Coronary artery (tissue), 2 donors: Measurements from ENCODE around the gene IGF2.

Source experiments
- DNase-seq: peaks from one replicate; pipeline ENCODE4 v3.0.0-alpha.2; 2017; ENCODE audit warnings: low spot score
- H3K27ac ChIP-seq, 2 donors: fragments of 200-600 bp; sonication (generic); one replicate each; pipeline ENCODE4 v1.5.1; 2016 to 2019
- H3K4me3 ChIP-seq: fragments of 200-600 bp; sonication (generic); 2 replicates; pipeline ENCODE4 v1.5.1; 2016; ENCODE audit warnings: mild to moderate bottlenecking, moderate library complexity
- TF ChIP-seq, protein P1 (sequence below): fragments of 200-600 bp; sonication (generic); IDR thresholded peaks from one replicate; pipeline ENCODE4 v1.5.1; 2019; ENCODE audit warnings: antibody characterized with exemption

IGF2 gene

DNA sequence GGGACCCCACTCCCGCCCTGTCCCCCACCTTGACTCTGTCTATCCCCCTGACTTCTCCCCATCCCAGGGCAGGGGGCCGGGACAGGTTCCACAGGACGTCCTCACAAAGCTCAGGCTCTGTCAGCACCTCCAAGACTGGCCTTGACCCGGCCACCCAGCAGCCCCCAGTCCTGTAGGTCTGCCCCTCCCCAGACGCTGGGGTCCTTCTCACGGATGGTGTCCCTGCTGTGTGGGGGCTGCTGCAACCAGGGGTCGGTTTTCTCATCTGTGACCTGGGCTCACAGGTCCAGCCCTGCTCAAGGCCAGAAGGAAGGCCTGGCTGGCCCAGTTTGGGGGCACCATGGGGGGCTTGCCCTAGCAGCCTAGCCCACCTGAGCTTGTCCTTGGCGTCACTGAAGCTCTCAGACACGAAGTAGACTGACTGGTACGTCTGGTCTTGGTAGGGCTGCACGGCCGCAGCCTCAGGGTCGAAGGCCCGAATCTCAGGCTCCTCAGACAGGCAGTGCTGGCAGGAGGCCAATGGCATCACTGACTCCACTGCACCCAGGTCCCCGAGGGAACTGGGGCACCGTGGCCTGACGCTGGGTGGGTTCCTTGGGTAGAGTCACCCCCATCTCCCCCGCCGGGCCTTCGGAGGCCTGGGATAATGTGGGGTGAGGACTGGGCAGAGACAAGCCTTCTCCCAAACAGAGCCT, 25.8 kb upstream of the IGF2 start:
- no peak for DNase-seq
- no peak overlapping the region for H3K27ac ChIP-seq
- TF ChIP-seq, protein P1, sequence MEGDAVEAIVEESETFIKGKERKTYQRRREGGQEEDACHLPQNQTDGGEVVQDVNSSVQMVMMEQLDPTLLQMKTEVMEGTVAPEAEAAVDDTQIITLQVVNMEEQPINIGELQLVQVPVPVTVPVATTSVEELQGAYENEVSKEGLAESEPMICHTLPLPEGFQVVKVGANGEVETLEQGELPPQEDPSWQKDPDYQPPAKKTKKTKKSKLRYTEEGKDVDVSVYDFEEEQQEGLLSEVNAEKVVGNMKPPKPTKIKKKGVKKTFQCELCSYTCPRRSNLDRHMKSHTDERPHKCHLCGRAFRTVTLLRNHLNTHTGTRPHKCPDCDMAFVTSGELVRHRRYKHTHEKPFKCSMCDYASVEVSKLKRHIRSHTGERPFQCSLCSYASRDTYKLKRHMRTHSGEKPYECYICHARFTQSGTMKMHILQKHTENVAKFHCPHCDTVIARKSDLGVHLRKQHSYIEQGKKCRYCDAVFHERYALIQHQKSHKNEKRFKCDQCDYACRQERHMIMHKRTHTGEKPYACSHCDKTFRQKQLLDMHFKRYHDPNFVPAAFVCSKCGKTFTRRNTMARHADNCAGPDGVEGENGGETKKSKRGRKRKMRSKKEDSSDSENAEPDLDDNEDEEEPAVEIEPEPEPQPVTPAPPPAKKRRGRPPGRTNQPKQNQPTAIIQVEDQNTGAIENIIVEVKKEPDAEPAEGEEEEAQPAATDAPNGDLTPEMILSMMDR, result no peak
- H3K4me3 ChIP-seq, result no peak overlapping the region

DNA sequence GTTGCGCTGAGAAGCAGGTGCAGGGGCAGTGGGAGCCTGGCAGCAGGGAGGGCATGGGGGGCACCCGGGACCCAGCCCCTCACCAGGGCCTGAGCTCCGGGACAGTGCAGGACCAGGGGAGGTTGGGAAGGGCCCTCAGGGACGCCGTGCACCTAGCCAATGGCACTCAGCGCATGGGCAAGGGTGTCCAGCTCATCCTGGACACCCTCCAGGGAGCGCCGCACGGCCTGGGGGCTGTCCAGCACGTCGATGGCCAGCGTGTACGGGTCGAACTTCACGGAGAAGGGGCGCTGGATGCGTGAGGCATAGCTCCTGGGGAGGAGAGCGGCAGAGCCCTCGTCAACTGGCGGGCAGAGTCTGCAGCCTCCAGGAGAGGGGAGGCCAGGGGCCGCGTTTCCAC, 24.9 kb upstream of the IGF2 start:
- no peak for DNase-seq
- TF ChIP-seq, protein P1, result no peak
- H3K27ac ChIP-seq, result no peak overlapping the region
- no peak overlapping the region for H3K4me3 ChIP-seq

DNA sequence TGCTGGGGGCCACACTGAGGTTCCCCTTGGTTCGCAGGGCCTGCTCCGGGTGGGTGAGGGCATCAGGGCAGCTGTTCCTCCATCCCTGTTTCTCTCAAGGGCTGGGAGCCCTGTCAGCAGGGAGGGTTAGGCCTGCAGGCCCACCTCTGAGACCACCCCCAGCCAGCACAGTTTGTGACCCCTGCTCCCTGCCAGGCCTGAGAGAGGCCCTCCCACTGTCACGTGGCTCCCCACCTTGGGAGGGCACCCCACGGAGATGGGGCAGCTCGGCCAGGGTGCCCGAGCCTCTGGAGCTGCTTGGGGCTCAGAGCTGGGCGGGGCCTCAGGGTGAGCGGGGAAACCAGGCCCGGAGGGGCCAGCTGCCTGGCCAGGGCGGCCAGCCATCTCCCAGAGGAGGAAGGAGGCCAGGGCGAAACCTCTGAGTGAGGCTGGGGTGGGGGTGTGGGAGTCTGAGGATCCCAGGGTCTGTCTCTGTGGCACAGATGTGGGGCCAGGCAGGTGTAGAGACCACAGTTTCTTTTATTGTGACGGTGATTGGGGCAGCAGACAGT, 24.3 kb upstream of the IGF2 start:
- TF ChIP-seq, protein P1, result no peak
- DNase-seq, result no peak
- Histone ChIP-seq H3K4me3 (no peak overlapping the region), H3K27ac (no peak overlapping the region)

DNA sequence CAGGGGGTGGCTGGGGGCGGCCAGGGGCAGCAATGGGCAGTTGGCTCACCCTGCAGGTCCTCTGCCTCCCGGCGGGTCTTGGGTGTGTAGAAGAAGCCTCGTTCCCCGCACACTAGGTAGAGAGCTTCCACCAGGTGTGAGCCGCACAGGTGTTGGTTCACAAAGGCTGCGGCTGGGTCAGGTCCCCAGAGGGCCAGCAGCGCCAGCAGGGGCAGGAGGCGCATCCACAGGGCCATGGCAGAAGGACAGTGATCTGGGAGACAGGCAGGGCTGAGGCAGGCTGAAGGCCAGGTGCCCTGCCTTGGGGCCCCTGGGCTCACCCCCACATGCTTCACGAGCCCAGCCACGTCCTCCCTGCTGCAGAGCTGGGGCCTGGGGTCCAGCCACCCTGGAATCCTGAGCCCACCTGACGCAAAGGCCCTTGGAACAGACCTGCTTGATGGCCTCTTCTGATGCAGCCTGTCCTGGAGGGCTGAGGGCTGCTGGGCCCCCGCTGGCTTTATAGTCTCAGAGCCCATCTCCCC, 21.6 kb upstream of the IGF2 start, which contains the start of gene INS:
TSS of gene INS (minus strand) at position 474 of the 524 bp plus-strand sequence. CDS start at position 236, 238 bp downstream.
- H3K27ac ChIP-seq, result no peak within 1 kb of the TSS
- TF ChIP-seq, protein P1, result no peak
- DNase-seq, result no peak
- H3K4me3 ChIP-seq, result no peak within 1 kb of the TSS

DNA sequence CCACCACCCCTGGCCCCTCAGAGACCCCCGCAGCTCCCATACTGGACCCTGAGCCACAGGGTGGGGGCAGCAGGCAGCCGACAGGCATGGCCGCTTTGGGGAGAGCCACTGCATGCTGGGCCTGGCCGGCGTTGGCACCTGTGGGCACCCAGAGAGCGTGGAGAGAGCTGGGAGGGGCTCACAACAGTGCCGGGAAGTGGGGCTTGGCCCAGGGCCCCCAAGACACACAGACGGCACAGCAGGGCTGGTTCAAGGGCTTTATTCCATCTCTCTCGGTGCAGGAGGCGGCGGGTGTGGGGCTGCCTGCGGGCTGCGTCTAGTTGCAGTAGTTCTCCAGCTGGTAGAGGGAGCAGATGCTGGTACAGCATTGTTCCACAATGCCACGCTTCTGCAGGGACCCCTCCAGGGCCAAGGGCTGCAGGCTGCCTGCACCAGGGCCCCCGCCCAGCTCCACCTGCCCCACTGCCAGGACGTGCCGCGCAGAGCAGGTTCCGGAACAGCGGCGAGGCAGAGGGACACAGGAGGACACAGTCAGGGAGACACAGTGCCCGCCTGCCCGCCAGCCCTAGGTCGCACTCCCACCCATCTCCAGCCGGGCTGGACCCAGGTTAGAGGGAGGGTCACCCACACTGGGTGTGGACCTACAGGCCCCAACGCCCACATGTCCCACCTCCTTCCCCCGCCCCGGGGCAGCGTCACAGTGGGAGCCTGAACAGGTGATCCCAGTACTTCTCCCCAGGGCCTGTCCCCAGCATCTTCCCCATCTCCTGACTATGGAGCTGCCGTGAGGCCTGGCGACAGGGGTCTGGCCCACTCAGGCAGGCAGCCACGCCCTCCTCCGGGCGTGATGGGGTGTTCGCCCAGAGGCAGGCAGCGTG, 20.6 kb upstream of the IGF2 start:
- no peak overlapping the region for H3K4me3 ChIP-seq
- no peak overlapping the region for H3K27ac ChIP-seq
- TF ChIP-seq, protein P1, result no peak
- no peak for DNase-seq

DNA sequence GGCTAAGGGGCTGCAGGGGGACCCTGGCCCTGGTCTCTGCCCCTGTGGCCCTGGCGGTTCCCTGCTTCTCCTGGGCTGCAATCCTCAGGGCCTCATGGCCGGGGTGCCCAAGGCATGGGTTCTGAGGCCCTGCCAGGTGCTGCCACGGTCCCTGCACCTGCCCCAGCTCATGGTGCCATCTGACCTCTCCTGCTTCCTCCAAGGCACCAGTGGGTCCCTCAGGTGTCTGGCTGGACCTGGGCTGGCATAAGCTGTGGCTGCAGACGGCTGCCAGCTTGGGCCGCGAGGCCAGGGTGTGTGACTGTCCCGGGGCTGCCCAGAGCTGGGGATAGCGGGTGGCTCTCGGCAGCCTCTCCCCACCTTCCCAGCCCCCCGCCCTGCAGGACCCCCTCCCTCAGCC, 19.8 kb upstream of the IGF2 start:
- DNase-seq, result no peak
- TF ChIP-seq, protein P1, result no peak
- H3K27ac ChIP-seq, result no peak overlapping the region
- H3K4me3 ChIP-seq, result no peak overlapping the region
